NB4 (cell line): ENCODE measurements around the gene CDH4.

Experiments
- DNase-seq: peaks from one replicate; pipeline ENCODE4 v3.0.0; 2010; ENCODE audit warnings: low read depth
- H3K4me3 ChIP-seq: one replicate; pipeline ENCODE4 v1.5.1; 2011; ENCODE audit warnings: mild to moderate bottlenecking, low read depth, low read length, moderate library complexity
- MYC ChIP-seq: IDR thresholded peaks from 2 replicates; pipeline ENCODE4 v1.6.1; 2011; ENCODE audit warnings: low read depth, low read length
- POLR2A ChIP-seq: IDR thresholded peaks from 2 replicates; pipeline ENCODE4 v1.6.1; 2011; ENCODE audit warnings: mild to moderate bottlenecking; ENCODE audit not compliant: insufficient read length; ENCODE audit errors: extremely low read depth
- TF ChIP-seq, protein P1 (sequence below): IDR thresholded peaks from one replicate; pipeline ENCODE4 v1.5.1; 2012; ENCODE audit warnings: low read depth, low read length
- TF ChIP-seq, protein P2 (sequence below): IDR thresholded peaks from 2 replicates; pipeline ENCODE4 v1.6.1; 2011; ENCODE audit warnings: low read depth, low read length

CDH4 gene

DNA sequence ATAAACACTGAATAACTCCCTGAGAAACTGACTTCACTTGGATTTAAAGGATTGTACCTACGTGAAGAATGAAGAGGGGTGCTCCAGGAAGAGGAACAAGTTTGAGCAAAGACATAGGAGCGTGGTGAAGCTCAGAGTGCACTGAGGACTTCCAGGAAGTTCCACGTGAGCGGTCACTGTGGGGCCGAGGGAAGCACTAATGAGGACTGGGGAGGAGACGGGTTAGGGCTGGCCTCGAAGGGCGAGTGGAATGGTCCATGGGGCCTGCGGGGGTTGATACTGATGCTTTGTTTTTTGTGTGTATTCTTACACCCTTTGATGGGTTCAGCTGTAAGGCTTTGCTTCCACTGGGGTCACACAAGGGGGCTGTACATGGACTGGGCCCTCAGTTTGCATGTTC lies 91.9 kb downstream of the CDH4 start:
- no peak for DNase-seq
- TF ChIP-seq, protein P1, sequence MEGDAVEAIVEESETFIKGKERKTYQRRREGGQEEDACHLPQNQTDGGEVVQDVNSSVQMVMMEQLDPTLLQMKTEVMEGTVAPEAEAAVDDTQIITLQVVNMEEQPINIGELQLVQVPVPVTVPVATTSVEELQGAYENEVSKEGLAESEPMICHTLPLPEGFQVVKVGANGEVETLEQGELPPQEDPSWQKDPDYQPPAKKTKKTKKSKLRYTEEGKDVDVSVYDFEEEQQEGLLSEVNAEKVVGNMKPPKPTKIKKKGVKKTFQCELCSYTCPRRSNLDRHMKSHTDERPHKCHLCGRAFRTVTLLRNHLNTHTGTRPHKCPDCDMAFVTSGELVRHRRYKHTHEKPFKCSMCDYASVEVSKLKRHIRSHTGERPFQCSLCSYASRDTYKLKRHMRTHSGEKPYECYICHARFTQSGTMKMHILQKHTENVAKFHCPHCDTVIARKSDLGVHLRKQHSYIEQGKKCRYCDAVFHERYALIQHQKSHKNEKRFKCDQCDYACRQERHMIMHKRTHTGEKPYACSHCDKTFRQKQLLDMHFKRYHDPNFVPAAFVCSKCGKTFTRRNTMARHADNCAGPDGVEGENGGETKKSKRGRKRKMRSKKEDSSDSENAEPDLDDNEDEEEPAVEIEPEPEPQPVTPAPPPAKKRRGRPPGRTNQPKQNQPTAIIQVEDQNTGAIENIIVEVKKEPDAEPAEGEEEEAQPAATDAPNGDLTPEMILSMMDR, result no peak
- no peak for TF ChIP-seq MYC
- no peak for TF ChIP-seq POLR2A
- TF ChIP-seq, protein P2, sequence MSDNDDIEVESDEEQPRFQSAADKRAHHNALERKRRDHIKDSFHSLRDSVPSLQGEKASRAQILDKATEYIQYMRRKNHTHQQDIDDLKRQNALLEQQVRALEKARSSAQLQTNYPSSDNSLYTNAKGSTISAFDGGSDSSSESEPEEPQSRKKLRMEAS, result no peak
- H3K4me3 ChIP-seq, result no peak overlapping the region

DNA sequence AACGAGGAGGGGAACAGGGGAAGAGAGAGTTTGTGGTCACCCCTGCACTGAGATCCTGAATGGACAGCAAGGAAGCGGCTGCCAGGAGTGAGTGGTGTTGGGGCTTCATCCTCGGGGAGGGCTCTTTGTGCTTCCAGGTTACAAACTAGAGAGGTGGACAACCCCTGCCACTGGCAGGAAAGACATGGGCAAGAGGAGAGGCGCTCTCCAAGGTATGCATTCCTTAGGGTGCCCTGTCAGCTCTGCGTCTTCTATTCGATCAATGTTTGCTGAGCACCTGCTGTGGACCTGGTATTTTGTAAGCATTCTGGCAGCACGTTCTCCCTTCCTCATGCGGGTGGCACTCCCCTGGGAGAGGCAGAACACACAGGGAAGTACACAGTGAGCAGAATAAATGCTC lies 93.6 kb downstream of the CDH4 start:
- DNase-seq, result no peak
- TF ChIP-seq POLR2A, result no peak
- no peak for TF ChIP-seq MYC
- TF ChIP-seq, protein P1, result no peak
- TF ChIP-seq, protein P2, result no peak
- H3K4me3 ChIP-seq, result no peak overlapping the region

DNA sequence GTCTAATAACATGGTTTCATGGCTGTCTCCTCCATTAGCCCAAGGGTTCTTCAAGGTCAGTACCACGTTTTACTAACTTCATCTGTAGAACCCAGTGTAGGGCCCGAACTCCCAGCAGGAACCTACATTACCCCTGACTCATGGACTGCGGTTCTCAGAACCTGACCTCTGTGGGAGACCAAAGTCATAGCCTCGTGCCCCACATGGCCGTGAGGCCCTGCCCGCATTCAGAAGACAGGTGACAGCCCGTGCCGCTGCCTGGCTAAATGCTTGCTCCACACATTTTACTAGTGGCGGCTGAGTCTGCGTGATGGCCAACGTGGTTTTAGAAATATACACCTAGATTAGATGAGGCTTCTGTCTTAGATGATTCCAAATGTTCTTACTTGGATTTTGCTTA lies 94.9 kb downstream of the CDH4 start:
- no peak overlapping the region for H3K4me3 ChIP-seq
- DNase-seq, result no peak
- TF ChIP-seq, protein P1, result no peak
- TF ChIP-seq, protein P2, result no peak
- no peak for TF ChIP-seq POLR2A
- TF ChIP-seq MYC, result no peak

DNA sequence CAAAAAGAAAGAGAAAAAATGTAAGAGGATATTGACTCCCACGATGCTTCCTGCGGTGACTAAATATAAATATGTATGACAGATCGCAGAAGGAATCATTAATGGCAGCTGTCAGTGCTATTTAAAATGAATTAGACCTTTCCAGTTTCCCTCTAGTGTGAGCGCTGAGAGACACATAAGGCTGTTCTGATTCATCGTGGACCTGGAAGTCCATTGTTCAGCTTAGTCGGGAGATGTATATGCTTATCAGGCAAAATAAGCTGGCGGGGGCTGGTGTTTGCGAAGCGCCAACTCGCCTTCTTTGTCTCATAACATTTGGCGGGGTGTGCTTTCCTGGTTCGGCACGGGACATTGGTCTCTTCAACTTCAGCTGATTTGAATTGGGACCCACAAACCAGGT lies 95.4 kb downstream of the CDH4 start:
- TF ChIP-seq MYC, result no peak
- TF ChIP-seq POLR2A, result no peak
- TF ChIP-seq, protein P1, result no peak
- TF ChIP-seq, protein P2, result no peak
- DNase-seq, result no peak
- H3K4me3 ChIP-seq, result no peak overlapping the region

DNA sequence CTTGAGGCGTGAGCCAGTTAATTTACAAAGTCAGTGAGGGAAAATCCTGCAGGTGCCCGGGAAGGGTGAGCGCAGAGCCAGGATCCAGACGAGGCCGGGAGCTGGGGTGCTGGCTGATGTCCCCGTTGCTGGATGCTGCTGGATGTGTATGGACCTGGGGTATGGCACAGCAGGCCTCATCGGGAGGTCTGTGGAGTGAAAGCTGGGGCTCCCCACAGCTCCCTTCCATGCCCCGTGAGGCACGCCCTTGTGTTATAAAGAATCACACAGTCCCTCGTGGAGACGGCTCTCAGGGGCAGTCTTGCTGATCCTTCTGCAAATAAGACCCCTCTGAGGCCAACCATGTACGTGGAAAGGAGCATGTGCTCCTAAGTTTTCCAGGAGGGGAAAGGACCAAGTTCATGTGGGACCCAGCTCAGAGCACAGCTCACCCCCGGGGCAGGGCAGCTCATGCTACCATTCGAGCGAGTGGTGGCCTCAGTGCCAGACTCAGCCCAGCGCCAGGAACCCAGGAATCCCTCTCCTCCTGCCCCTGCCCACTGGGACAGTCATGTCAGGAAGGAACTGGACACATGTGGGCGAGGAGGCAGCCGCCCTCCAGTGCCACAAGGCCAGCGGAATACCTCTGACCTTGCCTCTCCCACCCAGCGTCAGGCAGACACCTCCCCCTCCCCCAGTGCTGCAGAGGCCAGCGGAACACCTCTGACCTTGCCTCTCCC lies 97.5 kb downstream of the CDH4 start:
- TF ChIP-seq, protein P1, result no peak
- TF ChIP-seq POLR2A, result no peak
- TF ChIP-seq MYC, result no peak
- TF ChIP-seq, protein P2, result no peak
- DNase-seq, result no peak
- H3K4me3 ChIP-seq, result no peak overlapping the region
